Fibroblast of lung (primary cell): ENCODE data around the gene SERPINB7.

Experiments
- CTCF ChIP-seq, 2 donors: IDR thresholded peaks in 1 of 2; conservative IDR thresholded peaks in 1 of 2; 1 replicate in 1 of 2; 2 replicates in 1 of 2; pipeline ENCODE4 v1.5.1; 2011 to 2012; ENCODE audit warnings: low read length in 2 of 2, control low read depth in 1 of 2, inconsistent platforms in 1 of 2, low read depth in 1 of 2, mild to moderate bottlenecking in 1 of 2
- EZH2 ChIP-seq: IDR thresholded peaks from 2 replicates; pipeline ENCODE4 v1.5.1; 2012; ENCODE audit warnings: low read length, control low read depth, mild to moderate bottlenecking; ENCODE audit errors: missing control alignments

- TF ChIP-seq EZH2 (no peak), CTCF (conservative IDR thresholded peaks at IDR 0.05 in 1 of 2, IDR thresholded peaks at IDR 0.05 in 1 of 2; ENCODE audit: low read depth in 1 of 2, low read length in 2 of 2) (no peak)
Measured at GRCh38 chr18:63787673-63788072, 12.5 kb downstream of the SERPINB7 start.
